HepG2 (cell line): ENCODE results near the gene SMAD2. TPM values are rescaled to one million over a fixed set of nuclear protein-coding genes. Genes with fewer than 3 reads are reported as not detected.

Experiments
- BHLHE40 ChIP-seq: IDR thresholded peaks from 2 replicates; pipeline ENCODE4 v1.6.1; 2011; ENCODE audit warnings: low read length, improper control_type of control experiment
- GABPB1 ChIP-seq: IDR thresholded peaks from 2 replicates; pipeline ENCODE4 v1.6.1; 2016; ENCODE audit warnings: mild to moderate bottlenecking, missing genetic modification reagents, moderate library complexity, missing compliant biosample characterization
- GFI1 ChIP-seq: sonication (generic); formaldehyde crosslinking; IDR thresholded peaks from 2 replicates; pipeline ENCODE4 v1.5.0; 2020; ENCODE audit warnings: missing genetic modification reagents, mild to moderate bottlenecking, borderline replicate concordance
- HMGXB4 ChIP-seq, 2 experiments: sonication (generic) in 1 of 2; formaldehyde crosslinking in 1 of 2; IDR thresholded peaks; 2 replicates each; pipeline versions ENCODE4 v1.4.0 to v1.6.1; 2018 to 2020; ENCODE audit warnings: missing genetic modification reagents in 2 of 2, borderline replicate concordance in 1 of 2, low read depth in 1 of 2, mild to moderate bottlenecking in 1 of 2, missing biosample characterization in 1 of 2
- HNRNPLL ChIP-seq: fragments of 200-400 bp; formaldehyde crosslinking; IDR thresholded peaks from 2 replicates; pipeline ENCODE4 v1.6.1; 2017; ENCODE audit warnings: mild to moderate bottlenecking, low read depth, low read length; ENCODE audit not compliant: poor library complexity, severe bottlenecking
- IRX3 ChIP-seq: sonication (generic); formaldehyde crosslinking; IDR thresholded peaks from 2 replicates; pipeline ENCODE4 v1.8.1; 2023; ENCODE audit warnings: mild to moderate bottlenecking, low read depth, missing genetic modification reagents, borderline replicate concordance
- KAT7 ChIP-seq: IDR thresholded peaks from 2 replicates; pipeline ENCODE4 v1.6.1; 2018; ENCODE audit warnings: borderline replicate concordance, missing compliant biosample characterization
- NFAT5 ChIP-seq: sonication (generic); formaldehyde crosslinking; IDR thresholded peaks from 2 replicates; pipeline ENCODE4 v1.4.0; 2020; ENCODE audit warnings: missing genetic modification reagents
- SIN3A ChIP-seq: IDR thresholded peaks from 2 replicates; pipeline ENCODE4 v1.6.1; 2011; ENCODE audit warnings: low read depth, mild to moderate bottlenecking, control low read depth, low read length, borderline replicate concordance
- SRSF9 ChIP-seq: fragments of 200-400 bp; formaldehyde crosslinking; IDR thresholded peaks from 2 replicates; pipeline ENCODE4 v1.6.1; 2018; ENCODE audit warnings: borderline replicate concordance, mild to moderate bottlenecking, low read depth, low read length; ENCODE audit not compliant: insufficient read depth, poor library complexity, severe bottlenecking
- TFAP4 ChIP-seq: sonication (generic); IDR thresholded peaks from 2 replicates; pipeline ENCODE4 v1.6.1; 2016; ENCODE audit warnings: low read depth, borderline replicate concordance
- YEATS4 ChIP-seq: sonication (generic); formaldehyde crosslinking; IDR thresholded peaks from 2 replicates; pipeline ENCODE4 v1.4.0; 2020; ENCODE audit warnings: missing genetic modification reagents, borderline replicate concordance
- ZFY ChIP-seq: sonication (generic); formaldehyde crosslinking; IDR thresholded peaks from 2 replicates; pipeline ENCODE4 v1.4.0; 2020; ENCODE audit warnings: missing genetic modification reagents
- ZGPAT ChIP-seq: IDR thresholded peaks from 2 replicates; pipeline ENCODE4 v1.6.1; 2016; ENCODE audit warnings: mild to moderate bottlenecking
- ZNF772 ChIP-seq: sonication (generic); formaldehyde crosslinking; IDR thresholded peaks from 2 replicates; pipeline ENCODE4 v1.5.0; 2020; ENCODE audit warnings: mild to moderate bottlenecking, missing genetic modification reagents
- ZSCAN29 ChIP-seq: sonication (generic); formaldehyde crosslinking; conservative IDR thresholded peaks from 2 replicates; pipeline ENCODE4 v1.4.0; 2020; ENCODE audit warnings: mild to moderate bottlenecking, missing genetic modification reagents
- polyA plus RNA-seq, 8 experiments: library from polyadenylated mRNA; depleted of rRNA in 3 of 8; stranded (reverse) in 7 of 8; unstranded in 1 of 8; fragments of >200 nt; fragmentation: Illumina TruSeq in 4 of 8; extraction: Trizol in 4 of 8; gene quantifications; 2 replicates each; pipeline versions ENCODE4 v1.2.1 to v1.2.3, GENCODE V29; 2011 to 2016; ENCODE audit warnings: low read depth in 4 of 8, missing spikeins in 1 of 8, mixed read lengths in 1 of 8; ENCODE audit not compliant: insufficient read depth in 1 of 8
- total RNA-seq, 5 experiments: library from RNA; depleted of rRNA; stranded (reverse); fragments of >200 nt; fragmentation: Illumina TruSeq; extraction: Trizol; gene quantifications; 2 replicates each; pipeline ENCODE4 v1.2.3, GENCODE V29; 2016; ENCODE audit warnings: low read depth in 1 of 5

The SMAD2 gene
- total and polyA plus RNA-seq, 2 of the 13 experiments (the other 11 are each of a cell fraction or from before 2014, with no cell fraction given) = 40.2 to 96.2 TPM

- 0 out of 2 replicates have a peak, but pooled peaks have one; percentile 33 for TF ChIP-seq NFAT5
- TF ChIP-seq HMGXB4 (CRISPR knock-in tag; IDR thresholded peaks at IDR 0.05; ENCODE audit: borderline replicate concordance in 1 of 2, low read depth in 1 of 2) = peak in 1 of 2 experiments; percentile 50; a peak in 1 of 4 replicates
- TF ChIP-seq IRX3 (CRISPR knock-in tag) = 0 out of 2 replicates have a peak, but pooled peaks have one; percentile 6
- 0 out of 2 replicates have a peak, but pooled peaks have one; percentile 16 for TF ChIP-seq SIN3A
- peak; percentile 20 for TF ChIP-seq HNRNPLL
- no peak for TF ChIP-seq BHLHE40
- peak; percentile 65; the same call in 1 of the 2 replicates for TF ChIP-seq TFAP4
- TF ChIP-seq SRSF9 = no peak
- peak; percentile 38; the same call in 1 of the 2 replicates for TF ChIP-seq ZFY (CRISPR knock-in tag)
- no peak for TF ChIP-seq GABPB1
- peak; percentile 61 for TF ChIP-seq YEATS4 (CRISPR knock-in tag)
- TF ChIP-seq ZNF772 (CRISPR knock-in tag) = peak; percentile 15; the same call in 1 of the 2 replicates
- TF ChIP-seq ZGPAT (CRISPR knock-in tag) = no peak
- TF ChIP-seq ZSCAN29 (CRISPR knock-in tag) = no peak
- peak; percentile 64; the same call in 1 of the 2 replicates for TF ChIP-seq KAT7 (CRISPR knock-in tag)
- TF ChIP-seq GFI1 (CRISPR knock-in tag) = 0 out of 2 replicates have a peak, but pooled peaks have one; percentile 55
Observed at GRCh38 chr18:47929681-47930198, 719 bp downstream of the SMAD2 start (continued).
